Adipocyte (in vitro differentiated cells): ENCODE results near the gene AHCY.
"Not testable (repeated sequence)": the region's sequence is repeated elsewhere in the genome, so short reads cannot be mapped to it uniquely, and the experiment has no call there.

Source experiments
- DNase-seq: peaks from one replicate; pipeline ENCODE4 v3.0.0-alpha.2; 2015; ENCODE audit warnings: low read depth
- H3K27me3 ChIP-seq: replicated peaks from 2 replicates; pipeline ENCODE4 v1.7.0; 2013; ENCODE audit warnings: mild to moderate bottlenecking, low read length, moderate library complexity; ENCODE audit not compliant: control insufficient read depth, insufficient read depth
- H3K36me3 ChIP-seq: 2 replicates; pipeline ENCODE4 v1.7.0; 2013; ENCODE audit warnings: low read length, mild to moderate bottlenecking, moderate library complexity; ENCODE audit not compliant: control insufficient read depth, insufficient read depth, severe bottlenecking
- H3K4me1 ChIP-seq: 2 replicates; pipeline ENCODE4 v1.7.0; 2013; ENCODE audit warnings: mild to moderate bottlenecking, low read length, moderate library complexity; ENCODE audit not compliant: control insufficient read depth, insufficient read depth
- H3K4me3 ChIP-seq: 2 replicates; pipeline ENCODE4 v1.7.0; 2013; ENCODE audit warnings: mild to moderate bottlenecking, low read length, moderate library complexity
- H3K9ac ChIP-seq: 2 replicates; pipeline ENCODE4 v1.7.0; 2013; ENCODE audit warnings: mild to moderate bottlenecking, low read length, moderate library complexity
- H3K9me3 ChIP-seq: 2 replicates; pipeline ENCODE4 v1.7.0; 2013; ENCODE audit warnings: mild to moderate bottlenecking, low read length, moderate library complexity; ENCODE audit not compliant: control insufficient read depth

Gene AHCY

DNA sequence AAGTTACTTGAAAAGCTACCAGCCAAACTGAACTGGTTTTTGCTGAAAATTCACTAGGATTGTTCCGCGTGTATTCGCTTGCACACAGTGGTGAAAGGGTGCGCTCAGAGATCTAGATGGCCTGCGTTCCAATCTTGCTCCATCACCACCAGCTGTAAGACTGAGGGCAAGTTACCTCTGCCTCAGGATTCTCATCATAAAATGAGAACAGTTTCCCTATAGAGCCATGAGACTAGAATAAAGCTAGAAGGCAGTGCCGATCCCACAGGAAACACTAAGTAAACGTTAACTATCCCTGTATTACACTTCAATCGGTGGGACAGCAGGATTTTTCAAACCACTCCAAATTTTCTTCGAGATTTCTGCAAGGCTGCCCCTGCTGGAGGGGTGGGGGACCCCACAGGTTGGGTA is 838 bp downstream of the AHCY start:
- Histone ChIP-seq H3K36me3 (no peaks in the 10 kb centered on the region), H3K4me3 (peak overlapping the region; percentile 85), H3K4me1 (peaks cover 22% of the 10 kb centered on the region), H3K9ac (peak overlapping the region; percentile 88), H3K27me3 (no peaks in the 10 kb centered on the region), H3K9me3 (no peaks in the 10 kb centered on the region)
- no peak for DNase-seq

DNA sequence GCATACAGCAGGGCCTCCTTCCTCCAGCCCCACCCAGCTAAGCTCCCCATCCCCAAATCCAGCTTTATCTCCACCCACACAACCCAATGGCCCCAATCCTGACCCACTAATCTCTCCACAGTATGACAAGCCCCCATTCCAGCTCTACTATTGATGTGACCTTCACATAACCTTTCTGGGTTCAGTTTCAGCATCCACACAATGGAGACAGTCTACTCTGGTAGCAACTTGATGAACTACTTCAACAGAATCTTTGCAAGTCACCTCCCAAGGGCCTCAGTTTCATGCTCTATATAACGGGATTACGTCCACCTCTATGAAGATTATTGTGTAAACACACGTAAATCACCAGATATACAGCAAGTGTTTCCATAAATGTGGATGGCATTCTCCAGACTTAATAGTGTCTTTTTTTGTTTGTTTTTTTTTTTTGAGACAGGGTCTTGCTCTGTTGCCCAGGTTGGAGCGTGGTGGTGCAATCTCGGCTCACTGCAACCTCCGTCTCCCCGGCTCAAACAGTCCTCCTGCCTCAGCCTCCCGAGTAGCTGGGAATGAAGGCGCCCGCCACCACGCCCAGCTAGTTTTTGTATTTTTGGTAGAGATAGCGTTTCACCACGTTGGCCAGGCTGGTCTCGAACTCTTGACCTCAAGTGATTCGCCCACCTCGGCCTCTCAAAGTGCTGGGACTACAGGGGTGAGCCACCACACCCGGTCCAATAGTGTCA is 1.4 kb downstream of the AHCY start:
- peak overlapping the region; percentile 88 for H3K9ac ChIP-seq
- H3K9me3 ChIP-seq, result no peaks in the 10 kb centered on the region
- H3K27me3 ChIP-seq, result no peaks in the 10 kb centered on the region
- peaks cover 22% of the 10 kb centered on the region for H3K4me1 ChIP-seq
- no peaks in the 10 kb centered on the region for H3K36me3 ChIP-seq
- peak overlapping the region; percentile 85 for H3K4me3 ChIP-seq
- DNase-seq, result no peak

GRCh38 chr20:34300809-34301586 is 2.2 kb downstream of the AHCY start:
- H3K4me3 ChIP-seq, result peak overlapping the region; percentile 85
- peaks cover 22% of the 10 kb centered on the region for H3K4me1 ChIP-seq
- no peaks in the 10 kb centered on the region for H3K36me3 ChIP-seq
- no peaks in the 10 kb centered on the region for H3K27me3 ChIP-seq
- DNase-seq, result peak; percentile 40
- H3K9ac ChIP-seq, result peak overlapping the region; percentile 88
- no peaks in the 10 kb centered on the region for H3K9me3 ChIP-seq

DNA sequence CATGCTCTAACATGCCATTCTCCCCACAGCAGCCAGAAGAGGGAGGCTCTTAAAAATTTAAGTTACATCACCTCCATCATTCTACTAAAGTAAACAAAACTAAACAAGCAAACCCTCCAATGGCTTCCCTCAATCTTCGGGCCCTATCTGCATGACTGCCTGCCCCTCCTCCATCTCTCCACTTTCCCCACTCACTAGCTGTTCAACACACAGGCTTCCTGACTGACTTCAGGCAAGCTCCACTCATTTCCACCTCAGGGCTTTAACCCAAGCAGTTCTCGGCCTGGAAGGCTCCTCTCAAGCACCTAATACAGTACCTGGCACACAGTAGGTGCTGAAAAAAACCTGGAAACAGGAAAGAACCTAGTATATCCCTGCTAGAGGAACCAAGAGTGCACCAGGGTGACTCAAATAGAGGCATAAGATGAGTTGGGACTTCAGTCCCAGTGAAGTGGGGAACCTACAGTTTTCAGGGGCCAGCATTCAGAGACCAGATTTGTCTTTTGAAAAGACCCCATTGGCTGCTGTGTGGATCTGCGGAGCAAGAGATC is 2.8 kb downstream of the AHCY start:
- peaks cover 1% of the 10 kb centered on the region for H3K36me3 ChIP-seq
- H3K9ac ChIP-seq, result peak overlapping the region; percentile 49
- H3K9me3 ChIP-seq, result no peaks in the 10 kb centered on the region
- peak overlapping the region; percentile 85 for H3K4me3 ChIP-seq
- no peaks in the 10 kb centered on the region for H3K27me3 ChIP-seq
- peaks cover 22% of the 10 kb centered on the region for H3K4me1 ChIP-seq
- peak; percentile 28 for DNase-seq

DNA sequence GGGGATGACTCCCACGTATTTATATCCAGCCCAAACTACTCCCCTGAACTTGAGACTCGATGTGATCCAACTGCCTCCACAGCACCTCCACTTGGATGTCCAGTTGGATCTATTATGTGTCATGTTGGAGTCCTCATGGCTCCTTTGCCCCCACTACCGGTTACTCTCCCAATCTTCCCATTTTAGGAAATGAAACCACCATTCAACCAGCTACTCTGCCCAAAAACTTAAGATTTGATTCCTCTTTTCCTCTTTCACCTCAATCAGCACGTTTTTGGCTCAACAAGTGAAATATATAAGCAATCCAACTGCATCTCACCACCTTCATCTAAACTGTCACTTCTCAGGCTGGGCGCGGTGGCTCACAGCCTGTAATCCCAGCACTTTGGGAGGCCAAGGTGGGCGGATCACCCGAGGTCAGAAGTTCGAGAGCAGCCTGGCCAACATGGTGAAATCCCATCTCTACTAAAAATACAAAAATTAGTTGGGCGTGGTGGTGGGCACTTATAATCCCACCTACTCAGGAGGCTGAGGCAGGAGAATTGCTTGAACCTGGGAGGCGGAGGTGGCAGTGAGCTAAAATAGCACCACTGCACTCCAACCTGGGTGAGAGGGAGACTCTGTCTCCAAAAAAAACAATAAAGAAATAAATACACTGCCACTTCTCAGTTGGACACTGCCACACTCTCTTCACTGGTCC is 3.4 kb downstream of the AHCY start:
- peaks cover 7% of the 10 kb centered on the region for H3K36me3 ChIP-seq

GRCh38 chr20:34298294-34298784 is 4.8 kb downstream of the AHCY start:
- not testable (repeated sequence) for H3K27me3 ChIP-seq, H3K9me3 ChIP-seq, H3K9ac ChIP-seq, H3K4me3 ChIP-seq, DNase-seq
- Histone ChIP-seq H3K4me1 (peaks cover 22% of the 10 kb centered on the region), H3K36me3 (peaks cover 21% of the 10 kb centered on the region)

More for the DNA sequence above, 3.4 kb downstream of the AHCY start:
- Histone ChIP-seq H3K27me3 (no peaks in the 10 kb centered on the region), H3K4me1 (peaks cover 22% of the 10 kb centered on the region), H3K4me3 (no peak overlapping the region), H3K9ac (no peak overlapping the region), H3K9me3 (no peaks in the 10 kb centered on the region)
- no peak for DNase-seq

DNA sequence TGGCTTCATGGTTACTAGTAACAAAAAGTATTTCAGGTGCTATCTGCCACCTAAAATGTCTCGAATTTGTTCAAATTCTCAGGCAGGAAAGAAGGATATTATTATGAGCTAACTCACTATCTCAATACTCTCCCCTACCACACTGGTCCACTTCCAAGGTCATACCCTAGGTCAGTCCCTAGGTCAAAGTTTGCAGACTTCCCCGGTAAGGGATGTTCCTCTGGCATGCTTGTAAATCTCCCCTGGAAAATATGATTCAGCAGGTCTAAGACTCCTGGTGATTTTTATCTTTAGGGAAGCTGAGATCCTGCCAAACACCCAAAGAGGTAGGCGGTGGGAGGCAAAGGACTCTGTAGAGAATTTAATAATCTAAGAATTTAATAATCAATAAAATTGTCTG is 6.7 kb downstream of the AHCY start:
- H3K9ac ChIP-seq, result no peak overlapping the region

GRCh38 chr20:34295284-34295683 is 7.9 kb downstream of the AHCY start:
- H3K4me3 ChIP-seq, result no peak overlapping the region
- no peak overlapping the region for H3K9ac ChIP-seq
- H3K36me3 ChIP-seq, result peaks cover 52% of the 10 kb centered on the region
- peaks cover 1% of the 10 kb centered on the region for H3K4me1 ChIP-seq
- H3K27me3 ChIP-seq, result no peaks in the 10 kb centered on the region
- no peak for DNase-seq
- H3K9me3 ChIP-seq, result no peaks in the 10 kb centered on the region

More for the DNA sequence above, 6.7 kb downstream of the AHCY start:
- H3K27me3 ChIP-seq, result no peaks in the 10 kb centered on the region
- no peak overlapping the region for H3K4me3 ChIP-seq
- H3K36me3 ChIP-seq, result peaks cover 40% of the 10 kb centered on the region
- peaks cover 13% of the 10 kb centered on the region for H3K4me1 ChIP-seq
- H3K9me3 ChIP-seq, result no peaks in the 10 kb centered on the region
- no peak for DNase-seq

DNA sequence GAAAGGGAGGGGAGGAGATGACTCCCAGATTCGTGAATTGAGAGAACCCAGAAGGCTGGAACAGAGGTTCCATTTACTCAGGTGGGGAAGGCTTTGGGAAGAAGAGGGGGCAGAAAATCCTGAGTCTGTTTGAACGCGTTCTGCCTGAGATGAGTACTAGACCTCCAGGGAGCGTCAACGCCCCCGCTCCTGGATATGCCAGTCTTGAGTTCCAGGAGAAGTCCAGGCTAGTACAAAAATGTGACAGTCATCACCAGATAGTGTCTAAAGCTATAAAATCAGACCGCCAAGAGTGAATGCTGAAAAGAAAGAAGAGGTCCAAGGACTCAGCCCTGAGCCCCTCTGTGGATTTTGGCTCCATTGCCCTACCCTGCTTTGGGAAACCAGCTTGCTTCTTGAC is 8.6 kb downstream of the AHCY start:
- Histone ChIP-seq H3K4me1 (no peaks in the 10 kb centered on the region), H3K27me3 (no peaks in the 10 kb centered on the region), H3K9me3 (no peaks in the 10 kb centered on the region), H3K4me3 (no peak overlapping the region), H3K9ac (no peak overlapping the region), H3K36me3 (peaks cover 58% of the 10 kb centered on the region)
- no peak for DNase-seq

DNA sequence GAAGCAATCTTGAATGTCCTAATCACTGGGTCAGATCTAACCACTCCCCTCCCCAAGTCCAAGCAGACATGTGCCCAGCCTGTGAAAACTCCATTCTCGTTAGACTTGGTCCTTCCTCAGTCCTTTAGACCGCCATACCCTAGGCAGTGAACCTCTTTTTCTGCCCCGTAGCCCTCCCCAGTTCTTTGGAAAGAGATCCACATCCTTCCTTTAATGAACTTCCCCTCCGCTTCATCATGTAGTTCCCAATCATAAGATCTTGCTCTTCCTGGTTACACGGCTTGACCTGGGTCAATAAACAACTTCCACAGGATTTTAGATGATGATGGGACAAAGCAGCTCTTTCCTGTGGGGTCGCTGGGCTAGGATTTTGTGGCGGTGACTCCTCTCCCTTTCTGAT is 9.6 kb downstream of the AHCY start:
- Histone ChIP-seq H3K27me3 (no peaks in the 10 kb centered on the region), H3K9ac (no peak overlapping the region), H3K4me3 (no peak overlapping the region), H3K4me1 (no peaks in the 10 kb centered on the region), H3K9me3 (no peaks in the 10 kb centered on the region), H3K36me3 (peaks cover 62% of the 10 kb centered on the region)
- no peak for DNase-seq

DNA sequence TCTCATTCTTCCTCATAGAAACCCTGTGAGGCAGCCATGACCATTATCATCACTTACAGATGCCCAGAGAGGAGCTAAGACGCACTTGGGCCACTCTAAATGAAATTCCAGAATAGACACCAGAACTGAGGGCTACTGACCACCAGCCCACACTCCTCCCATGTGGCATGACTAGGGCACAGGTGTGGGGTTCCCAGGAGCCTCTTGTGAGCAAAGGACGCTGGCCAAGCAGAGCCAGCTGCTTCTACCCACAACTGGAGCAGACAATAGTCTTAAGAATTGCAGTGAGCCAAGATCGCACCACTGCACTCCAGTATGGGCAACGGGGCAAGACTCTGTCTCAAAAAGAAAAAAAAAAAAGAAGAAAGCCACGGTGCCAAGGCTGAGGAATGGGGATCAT is 10.0 kb downstream of the AHCY start:
- Histone ChIP-seq H3K27me3 (no peaks in the 10 kb centered on the region), H3K9me3 (no peaks in the 10 kb centered on the region), H3K36me3 (peaks cover 67% of the 10 kb centered on the region), H3K9ac (no peak overlapping the region), H3K4me1 (no peaks in the 10 kb centered on the region), H3K4me3 (no peak overlapping the region)
- no peak for DNase-seq
